Fibroblast of lung (primary cell): ENCODE results near the gene WIPF1.

Source experiments
- CTCF ChIP-seq, 2 donors: IDR thresholded peaks in 1 of 2; conservative IDR thresholded peaks in 1 of 2; 1 replicate in 1 of 2; 2 replicates in 1 of 2; pipeline ENCODE4 v1.5.1; 2011 to 2012; ENCODE audit warnings: low read length in 2 of 2, control low read depth in 1 of 2, inconsistent platforms in 1 of 2, low read depth in 1 of 2, mild to moderate bottlenecking in 1 of 2
- EZH2 ChIP-seq: IDR thresholded peaks from 2 replicates; pipeline ENCODE4 v1.5.1; 2012; ENCODE audit warnings: low read length, control low read depth, mild to moderate bottlenecking; ENCODE audit errors: missing control alignments

- TF ChIP-seq CTCF (conservative IDR thresholded peaks at IDR 0.05 in 1 of 2, IDR thresholded peaks at IDR 0.05 in 1 of 2; ENCODE audit: low read depth in 1 of 2, low read length in 2 of 2) (no peak), EZH2 (no peak)
These were observed 20.1 kb upstream of the WIPF1 start for GRCh38 chr2:174617718-174618117.
